Activated CD8-positive, alpha-beta memory T cell treated with anti-CD3 and anti-CD28 coated beads for 24 hours (primary cell): ENCODE measurements around the gene ATXN1.

ENCODE experiments used
- DNase-seq: peaks from one replicate; pipeline ENCODE4 v3.0.0-alpha.2; 2020

ATXN1 gene

GRCh38 chr6:16696496-16696895 is 64.8 kb downstream of the ATXN1 start:
- DNase-seq: no peak

GRCh38 chr6:16694781-16695578 is 66.3 kb downstream of the ATXN1 start:
- DNase-seq: no peak

DNA sequence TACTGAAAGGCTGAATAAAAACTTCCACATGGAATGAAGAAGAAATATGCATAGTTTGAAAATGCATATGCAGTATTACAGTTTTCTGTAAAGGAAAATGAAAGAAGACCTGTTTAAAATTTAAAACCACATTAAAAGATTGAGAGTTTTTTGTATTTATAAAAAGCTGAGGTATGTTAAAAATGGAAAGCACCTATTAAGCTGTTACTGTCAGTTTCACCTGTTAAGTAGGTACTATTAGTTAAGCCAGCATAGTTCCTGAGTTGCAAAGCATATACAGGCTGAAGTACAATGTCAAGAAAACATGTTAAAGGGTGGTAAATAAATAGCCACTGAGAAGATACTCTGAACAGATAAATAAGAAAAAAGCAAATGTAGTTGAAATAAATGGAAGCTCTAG is 69.9 kb downstream of the ATXN1 start:
- DNase-seq: no peak

DNA sequence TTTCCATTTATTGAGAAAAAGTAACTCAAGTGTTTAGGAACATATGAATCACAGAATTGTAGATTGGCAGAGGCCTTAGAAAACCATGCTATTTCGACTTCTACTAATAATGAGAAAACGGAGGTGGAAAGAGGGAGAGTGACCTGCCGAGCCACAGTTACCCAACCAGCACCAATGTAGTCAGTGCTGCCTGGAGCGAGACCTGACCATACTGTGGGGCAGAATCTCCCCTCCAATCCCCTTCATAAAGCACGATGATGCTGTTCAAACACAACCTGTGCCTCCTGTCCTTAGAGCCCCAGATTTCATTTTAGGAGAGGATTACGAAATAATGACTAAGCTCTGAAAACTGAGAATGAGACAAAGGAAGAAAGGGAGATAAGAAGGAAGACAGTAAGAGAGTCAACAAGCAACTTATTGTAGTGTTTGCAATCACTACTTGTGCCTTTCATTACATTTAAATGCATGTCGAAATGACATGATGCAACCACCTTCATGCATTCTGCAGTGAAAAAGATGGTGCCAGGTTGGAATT is 70.6 kb downstream of the ATXN1 start:
- DNase-seq: no peak

DNA sequence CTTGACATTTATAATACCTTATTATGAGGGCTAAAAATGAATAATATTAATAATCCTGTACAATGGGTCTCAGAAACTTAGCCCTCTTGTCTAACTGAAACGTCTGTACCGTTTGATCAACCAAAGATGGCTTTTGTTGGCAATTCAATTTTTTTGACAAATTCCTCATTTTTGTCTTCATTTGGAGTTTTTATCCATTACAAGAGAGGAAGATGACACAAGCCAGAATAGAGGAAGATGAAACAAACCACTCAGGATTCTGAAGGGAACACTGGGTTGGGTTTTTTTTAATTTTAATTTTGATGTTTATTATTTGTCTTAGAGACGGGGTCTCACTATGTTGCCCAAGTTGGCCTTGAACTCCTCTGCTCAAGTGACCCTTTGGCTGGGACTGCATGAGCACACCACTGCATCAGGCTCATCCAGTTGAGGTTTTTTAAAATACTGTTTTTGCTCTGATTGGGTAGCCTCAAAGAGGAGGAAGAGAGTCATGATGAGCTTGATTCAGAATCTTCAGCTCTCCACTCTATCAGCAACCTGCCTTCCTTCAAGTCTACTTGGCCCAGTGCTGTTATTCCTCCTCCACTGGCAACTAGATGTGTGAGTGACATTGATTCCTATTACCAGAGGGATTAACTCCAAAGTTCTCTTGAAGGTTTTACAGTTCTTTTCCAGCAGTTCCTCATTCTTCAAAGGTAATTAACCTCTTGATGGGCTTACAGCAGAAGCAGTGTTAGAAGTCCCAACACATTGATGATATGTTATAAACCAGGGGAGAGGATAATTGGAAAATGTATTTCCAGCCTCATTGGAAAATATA is 71.3 kb downstream of the ATXN1 start:
- DNase-seq: no peak

DNA sequence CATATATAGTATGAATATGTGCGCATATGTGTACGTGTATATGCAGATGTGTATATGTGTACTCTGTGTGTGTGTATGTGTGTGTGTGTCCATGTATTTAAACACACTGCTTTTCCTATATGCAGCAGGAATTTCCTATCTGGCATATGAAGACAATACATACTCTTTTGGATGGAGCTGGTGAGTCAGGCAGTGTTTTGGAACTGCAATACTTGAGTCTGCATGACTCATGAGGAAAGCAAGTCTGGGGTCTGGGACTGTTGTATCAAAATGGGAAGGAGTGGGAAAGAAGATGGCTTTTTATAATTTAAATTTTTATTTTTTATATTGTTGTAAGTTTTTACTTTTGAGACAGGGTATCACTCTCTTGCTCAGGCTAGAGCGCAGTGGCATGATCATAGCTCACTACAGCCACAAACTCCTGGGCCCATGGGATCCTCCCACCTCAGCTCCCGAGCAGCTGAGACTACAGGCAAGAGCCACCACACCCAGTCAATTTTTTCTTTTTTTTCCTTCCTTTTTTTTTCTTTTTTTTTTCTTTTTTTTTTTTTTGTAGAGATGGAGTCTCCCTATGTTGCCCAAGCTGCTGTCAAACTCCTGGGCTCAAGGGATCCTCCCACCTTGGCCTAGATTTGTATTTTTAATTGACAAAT is 72.2 kb downstream of the ATXN1 start:
- DNase-seq: no peak

- DNase-seq: no peak
These were observed 72.8 kb downstream of the ATXN1 start for GRCh38 chr6:16688436-16688835.

GRCh38 chr6:16687045-16687444 is 74.2 kb downstream of the ATXN1 start:
- no peak for DNase-seq

DNA sequence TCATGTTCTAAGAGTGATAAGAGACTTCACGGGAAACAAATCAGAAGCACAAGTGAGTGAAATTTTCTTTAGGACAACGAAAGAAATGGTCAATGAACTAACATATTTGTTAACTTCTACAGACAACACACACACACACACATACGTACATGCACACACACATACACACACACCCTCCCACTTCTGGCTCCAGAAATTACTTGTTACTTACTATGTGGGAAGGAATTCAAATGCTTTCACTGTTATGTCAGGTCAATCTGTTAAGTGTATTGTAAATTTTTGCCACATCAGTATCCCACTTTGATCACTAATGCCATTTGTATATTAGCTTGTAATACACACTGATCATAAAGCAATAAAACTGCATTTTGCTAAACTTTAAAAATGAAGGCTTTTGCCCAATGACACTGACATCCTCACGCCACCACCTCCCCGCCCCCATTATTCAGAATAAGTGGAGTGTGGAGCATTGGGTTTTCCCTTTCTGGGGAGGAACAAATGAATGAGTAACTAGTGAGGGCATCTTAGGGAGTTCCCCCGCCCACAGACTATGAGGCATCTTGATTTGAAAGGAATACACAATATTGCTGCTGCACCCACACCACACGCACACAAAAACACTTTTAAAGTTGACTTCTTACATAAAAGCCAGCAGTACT is 76.2 kb downstream of the ATXN1 start:
- peak; percentile 89 for DNase-seq

GRCh38 chr6:16684195-16684689 is 77.0 kb downstream of the ATXN1 start:
- DNase-seq: no peak

DNA sequence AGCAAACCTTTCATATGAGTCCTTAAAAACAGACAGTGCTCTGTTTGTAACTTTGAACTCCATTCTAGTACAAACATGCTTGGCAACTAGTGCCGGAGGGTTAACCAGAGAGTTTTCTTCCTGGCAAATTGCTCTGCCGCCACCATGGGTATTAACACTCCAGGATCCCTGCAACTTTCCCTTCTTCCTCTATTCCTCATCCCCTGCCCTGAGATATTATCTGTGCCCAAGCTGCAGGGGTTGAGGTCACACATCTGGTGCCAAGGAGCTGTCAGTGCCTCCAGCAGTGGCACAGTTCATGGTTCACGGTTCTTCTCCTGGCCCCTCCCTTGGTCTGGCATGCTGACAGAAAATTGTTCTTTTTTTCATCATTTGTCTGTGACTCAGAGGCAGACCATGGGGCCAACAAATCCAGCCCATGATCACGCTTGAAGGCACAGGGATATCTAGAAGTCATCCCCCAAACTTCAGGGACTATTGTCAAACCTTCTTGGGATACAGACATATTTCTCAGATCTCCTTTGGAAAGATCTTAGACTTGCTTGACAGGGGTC is 77.5 kb downstream of the ATXN1 start:
- DNase-seq: no peak

DNA sequence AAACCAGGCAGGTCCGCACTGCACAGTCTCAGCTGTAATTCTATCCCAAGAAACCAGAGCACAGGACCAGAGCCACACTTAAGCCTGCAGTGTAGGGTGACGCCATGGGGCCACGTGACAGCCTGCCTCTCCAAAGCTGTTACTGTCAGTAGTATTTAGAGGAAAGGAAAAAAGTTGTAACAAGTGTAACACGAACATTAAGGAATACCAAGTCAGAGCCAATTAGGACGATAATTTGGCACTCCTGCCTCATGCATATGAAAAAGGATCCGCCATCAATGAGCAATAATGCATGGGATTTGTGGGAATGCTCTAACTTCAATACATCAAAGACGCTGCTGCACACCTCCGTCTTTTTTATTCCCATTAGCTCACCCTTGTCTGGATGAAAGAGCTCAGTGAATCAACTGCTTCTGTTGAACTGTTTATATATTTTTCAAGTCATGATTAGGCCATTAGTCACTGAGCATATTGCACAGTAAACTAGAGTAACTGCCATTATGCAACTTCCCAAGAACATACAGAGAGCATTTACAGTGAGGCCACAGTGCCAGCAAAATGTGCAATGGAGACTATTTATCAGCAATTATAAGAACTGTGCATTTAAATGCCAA is 79.9 kb downstream of the ATXN1 start:
- DNase-seq: no peak

- DNase-seq: no peak
These were observed 82.2 kb downstream of the ATXN1 start for GRCh38 chr6:16679050-16679449.

DNA sequence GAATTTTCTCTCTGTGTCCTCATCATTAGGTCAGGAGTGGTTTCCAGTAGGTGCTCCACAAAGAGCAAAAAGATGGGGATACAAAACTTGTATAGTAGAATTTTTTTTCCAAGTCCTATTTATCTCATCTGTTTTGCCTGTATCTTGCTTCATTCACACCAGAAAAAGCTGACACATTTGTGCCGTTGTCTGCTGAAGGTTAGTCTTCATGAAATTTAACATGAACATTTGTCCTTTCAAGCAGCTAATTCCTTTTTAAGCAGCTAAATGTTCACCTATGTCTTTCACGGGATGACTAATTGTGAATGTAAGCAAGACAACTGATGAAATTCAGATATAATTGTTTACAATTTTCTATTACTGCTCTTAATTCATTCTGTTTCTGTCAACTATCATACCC is 83.8 kb downstream of the ATXN1 start:
- DNase-seq: no peak

DNA sequence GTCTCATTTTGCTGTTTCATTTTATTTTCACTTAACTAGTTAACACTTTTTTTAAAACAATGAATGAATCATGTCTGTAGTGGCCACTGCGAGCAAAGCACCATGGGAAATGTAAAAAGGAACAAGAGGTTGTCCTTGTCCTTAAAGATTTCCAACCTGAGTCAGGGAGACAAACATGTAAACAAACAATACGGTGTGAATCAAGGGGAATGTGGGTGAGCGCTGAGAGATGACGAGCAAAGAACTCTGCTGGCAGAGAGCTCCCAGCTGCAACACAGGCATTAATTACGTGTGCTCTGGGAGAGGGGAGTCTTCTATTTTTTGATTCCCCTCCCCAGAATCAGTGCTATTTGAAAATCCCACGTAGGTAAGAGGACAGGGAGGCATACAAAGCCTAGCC is 84.3 kb downstream of the ATXN1 start:
- DNase-seq: no peak

GRCh38 chr6:16676376-16676775 is 84.9 kb downstream of the ATXN1 start:
- no peak for DNase-seq

- DNase-seq: no peak
These were observed 86.4 kb downstream of the ATXN1 start for GRCh38 chr6:16674801-16675392.

GRCh38 chr6:16673011-16673797 is 88.1 kb downstream of the ATXN1 start:
- no peak for DNase-seq

DNA sequence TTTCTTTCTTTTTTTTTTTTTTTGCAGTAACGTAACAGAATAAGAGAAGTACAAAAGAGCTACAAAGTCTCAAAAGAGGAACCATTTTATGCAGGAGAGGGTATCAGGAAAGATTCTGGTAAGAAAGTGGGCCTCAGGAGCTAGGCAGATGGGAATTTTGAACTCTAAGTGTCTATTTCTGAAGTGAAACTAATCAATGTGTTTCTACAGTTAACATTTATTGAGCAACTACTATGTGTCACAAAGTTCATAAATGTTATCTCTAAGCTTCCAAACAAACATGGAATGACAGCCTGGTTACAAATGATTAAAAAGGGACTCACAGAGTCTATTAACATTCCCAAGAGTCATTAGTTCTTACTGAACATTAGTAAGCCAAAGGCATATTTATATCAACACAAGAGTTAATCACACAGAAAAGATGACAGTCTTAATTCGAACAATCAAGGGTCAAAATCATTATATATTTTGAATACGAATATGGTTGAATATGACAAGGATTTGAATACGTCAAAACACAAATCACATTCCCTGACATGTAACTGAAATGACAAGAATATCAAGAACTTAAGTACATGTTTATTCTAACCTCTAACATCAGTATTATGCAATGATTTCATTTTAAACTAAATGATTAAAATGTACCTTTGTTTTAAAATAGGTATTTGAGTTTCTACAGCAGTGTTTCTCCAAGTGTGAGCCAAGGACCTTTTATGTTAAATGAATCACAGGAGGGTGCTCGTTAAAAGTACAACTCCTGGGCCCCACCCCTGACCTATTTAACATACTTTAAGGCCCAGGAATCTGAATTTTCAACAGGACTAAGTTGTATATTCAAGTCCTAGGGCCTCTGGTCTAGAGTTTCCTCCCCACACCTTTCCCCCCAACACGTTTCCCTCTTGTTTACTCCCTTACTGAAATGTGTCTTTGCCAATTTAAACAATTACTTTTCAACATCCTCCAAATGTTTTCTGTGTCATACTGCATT is 89.7 kb downstream of the ATXN1 start:
- DNase-seq: no peak
